ENCODE measurements around the gene CHURC1. TPM values are rescaled to one million over a fixed set of nuclear protein-coding genes. Genes with fewer than 3 reads are reported as not detected.
"Not testable (repeated sequence)": the region's sequence is repeated elsewhere in the genome, so short reads cannot be mapped to it uniquely, and the experiment has no call there.

Gene CHURC1
- total RNA-seq, 2 experiments from 2014 or later: 65.2 to 82.9 TPM

- Mint-ChIP-seq H3K27me3 (peaks cover 67% of the 10 kb centered on the region), H3K9me3 (no peaks in the 10 kb centered on the region), H3K27ac (no peak within 1 kb of the TSS), H3K36me3 (ENCODE audit: low read depth) (no peaks in the 10 kb centered on the region), H3K4me1 (peaks cover 16% of the 10 kb centered on the region), H3K4me3 (peak within 1 kb of the TSS; percentile 79)
- DNase-seq: peak; percentile 56
- ChIA-PET CTCF (interaction anchor here (1.0 to 5.5 kb wide), 4 partner anchors 11 to 102 kb away, joined by 3 to 36 read pairs (median 4); no protein-coding TSS in a partner anchor), POLR2A (no interaction called here)
Observed at GRCh38 chr14:64879635-64880220, 34.5 kb upstream of the CHURC1 start, which contains the start of gene SPTB. TSS of gene SPTB (minus strand) at chr14:64879907. CDS start at chr14:64823094, 56,813 bp downstream.

GRCh38 chr14:64880221-64881121 is 33.8 kb upstream of the CHURC1 start:
- Mint-ChIP-seq H3K36me3 (ENCODE audit: low read depth) (no peaks in the 10 kb centered on the region), H3K27ac (no peak overlapping the region), H3K9me3 (no peaks in the 10 kb centered on the region), H3K4me1 (peaks cover 16% of the 10 kb centered on the region), H3K27me3 (peaks cover 68% of the 10 kb centered on the region), H3K4me3 (peak overlapping the region; percentile 79)
- POLR2A ChIA-PET: no interaction called here
- DNase-seq: peak; percentile 66
- CTCF ChIA-PET: interaction anchor here (1.0 to 5.5 kb wide), 5 partner anchors 11 to 103 kb away, joined by 3 to 36 read pairs (median 5); no protein-coding TSS in a partner anchor

GRCh38 chr14:64885559-64885958 is 28.7 kb upstream of the CHURC1 start:
- H3K36me3 Mint-ChIP-seq (ENCODE audit: low read depth): no peaks in the 10 kb centered on the region
- ChIA-PET POLR2A (no interaction called here), CTCF (no interaction called here)
- H3K4me1 Mint-ChIP-seq: peaks cover 14% of the 10 kb centered on the region
- H3K4me3 Mint-ChIP-seq: no peak overlapping the region
- no peak for DNase-seq
- no peak overlapping the region for H3K27ac Mint-ChIP-seq
- H3K27me3 Mint-ChIP-seq: peaks cover 56% of the 10 kb centered on the region
- H3K9me3 Mint-ChIP-seq: no peaks in the 10 kb centered on the region

GRCh38 chr14:64889352-64889751 is 24.9 kb upstream of the CHURC1 start:
- ChIA-PET CTCF (interaction anchor here (0.6 to 4.8 kb wide), 3 partner anchors 9 to 90 kb away, joined by 3 to 36 read pairs (median 3); partner anchors contain the start of gene SPTB), POLR2A (no interaction called here)
- Mint-ChIP-seq H3K4me1 (no peaks in the 10 kb centered on the region), H3K36me3 (ENCODE audit: low read depth) (no peaks in the 10 kb centered on the region), H3K4me3 (no peak overlapping the region), H3K9me3 (no peaks in the 10 kb centered on the region), H3K27me3 (peaks cover 43% of the 10 kb centered on the region), H3K27ac (no peak overlapping the region)
- no peak for DNase-seq

DNA sequence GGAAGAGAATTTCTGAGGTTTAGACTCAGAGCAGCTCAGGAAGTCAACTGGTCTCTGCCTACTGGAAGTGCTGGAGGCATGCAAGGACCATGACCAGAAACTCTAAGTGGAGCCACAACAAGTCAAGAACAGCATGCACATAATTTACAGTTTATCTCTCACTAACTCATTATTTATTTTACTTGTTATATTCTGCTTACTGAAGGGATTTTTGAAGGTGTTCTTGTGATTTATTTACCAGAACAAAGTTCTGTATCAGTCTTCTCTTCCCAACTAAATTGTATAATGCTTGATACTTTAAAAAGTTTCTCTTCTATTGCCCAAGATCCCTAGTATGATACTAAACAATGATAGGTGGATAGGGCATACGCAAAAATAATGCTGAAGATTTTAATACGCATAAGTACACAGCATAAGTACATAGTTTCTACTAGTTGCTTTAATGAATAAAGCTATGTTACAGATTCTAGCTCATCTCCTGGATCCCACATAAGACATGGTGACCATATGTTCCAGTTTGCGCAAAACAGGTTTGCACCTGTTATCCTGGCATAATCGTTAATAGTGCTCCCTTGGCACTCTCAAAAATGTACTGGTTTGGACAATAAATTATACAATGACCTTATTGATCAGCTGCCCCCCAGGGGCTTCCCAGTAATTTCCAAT is 22.9 kb upstream of the CHURC1 start:
- Mint-ChIP-seq H3K27ac (no peak overlapping the region), H3K36me3 (ENCODE audit: low read depth) (no peaks in the 10 kb centered on the region), H3K27me3 (peaks cover 30% of the 10 kb centered on the region), H3K4me3 (no peak overlapping the region), H3K9me3 (no peaks in the 10 kb centered on the region), H3K4me1 (no peaks in the 10 kb centered on the region)
- ChIA-PET CTCF (interaction anchor here (0.6 to 4.8 kb wide), 22 partner anchors 11 to 602 kb away, joined by 3 to 36 read pairs (median 4); partner anchors contain the start of gene SPTB), POLR2A (interaction anchor here (0.5 to 0.6 kb wide), 3 partner anchors 9 to 15 kb away, joined by 3 to 4 read pairs (median 3); no protein-coding TSS in a partner anchor)
- no peak for DNase-seq

DNA sequence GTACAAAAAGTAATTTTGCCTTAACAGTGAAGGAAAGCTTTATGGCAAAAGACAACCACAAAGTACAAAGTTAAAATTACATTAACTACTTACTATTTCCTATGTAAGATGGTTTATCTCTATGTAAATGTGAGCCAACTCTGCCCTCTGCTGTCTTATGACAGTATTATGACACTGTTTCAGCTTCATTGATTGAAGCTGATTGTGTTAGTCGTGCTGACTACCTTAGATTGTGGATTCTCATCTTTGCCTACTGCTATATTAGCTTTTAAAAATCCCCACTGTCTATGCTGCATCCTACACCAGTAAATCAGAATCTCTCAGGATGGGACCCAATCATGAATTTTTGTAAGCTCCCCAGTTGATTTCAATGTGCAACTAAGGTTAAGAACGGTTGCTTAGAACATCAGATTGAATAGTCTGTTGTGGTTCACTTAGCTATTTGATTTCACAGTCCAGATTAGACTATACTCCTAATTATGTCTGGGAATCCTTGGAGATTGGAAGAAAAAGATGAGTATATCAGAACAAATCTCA is 22.3 kb upstream of the CHURC1 start:
- Mint-ChIP-seq H3K4me3 (no peak overlapping the region), H3K27ac (no peak overlapping the region), H3K36me3 (ENCODE audit: low read depth) (no peaks in the 10 kb centered on the region), H3K4me1 (no peaks in the 10 kb centered on the region), H3K27me3 (peaks cover 29% of the 10 kb centered on the region), H3K9me3 (no peaks in the 10 kb centered on the region)
- POLR2A ChIA-PET: interaction anchor here (0.5 to 0.6 kb wide), 2 partner anchors 9 to 15 kb away, joined by 3 to 4 read pairs; no protein-coding TSS in a partner anchor
- peak; percentile 70 for DNase-seq
- CTCF ChIA-PET: interaction anchor here (0.7 to 4.8 kb wide), 25 partner anchors 11 to 241 kb away, joined by 3 to 36 read pairs (median 4); partner anchors contain the start of gene SPTB

- DNase-seq: no peak
- ChIA-PET POLR2A (interaction anchor here (0.7 kb wide), 1 partner anchor 103 kb away, joined by 5 read pairs; no protein-coding TSS in a partner anchor), CTCF (interaction anchor here (0.6 to 1.1 kb wide), 2 partner anchors 11 to 21 kb away, joined by 3 read pairs; no protein-coding TSS in a partner anchor)
- Mint-ChIP-seq H3K36me3 (ENCODE audit: low read depth) (no peaks in the 10 kb centered on the region), H3K9me3 (no peaks in the 10 kb centered on the region), H3K4me3 (no peak overlapping the region), H3K4me1 (no peaks in the 10 kb centered on the region), H3K27me3 (peaks cover 31% of the 10 kb centered on the region), H3K27ac (no peak overlapping the region)
Observed at GRCh38 chr14:64899958-64900357, 14.3 kb upstream of the CHURC1 start.

GRCh38 chr14:64906022-64906421 is 8.2 kb upstream of the CHURC1 start:
- Mint-ChIP-seq H3K4me1 (no peaks in the 10 kb centered on the region), H3K36me3 (ENCODE audit: low read depth) (no peaks in the 10 kb centered on the region), H3K4me3 (no peak overlapping the region), H3K27ac (no peak overlapping the region), H3K9me3 (no peaks in the 10 kb centered on the region), H3K27me3 (peaks cover 23% of the 10 kb centered on the region)
- ChIA-PET POLR2A (interaction anchor here (0.6 kb wide), 1 partner anchor 518 kb away, joined by 4 read pairs; the partner anchor contains the start of gene MTHFD1), CTCF (no interaction called here)
- DNase-seq: no peak

DNA sequence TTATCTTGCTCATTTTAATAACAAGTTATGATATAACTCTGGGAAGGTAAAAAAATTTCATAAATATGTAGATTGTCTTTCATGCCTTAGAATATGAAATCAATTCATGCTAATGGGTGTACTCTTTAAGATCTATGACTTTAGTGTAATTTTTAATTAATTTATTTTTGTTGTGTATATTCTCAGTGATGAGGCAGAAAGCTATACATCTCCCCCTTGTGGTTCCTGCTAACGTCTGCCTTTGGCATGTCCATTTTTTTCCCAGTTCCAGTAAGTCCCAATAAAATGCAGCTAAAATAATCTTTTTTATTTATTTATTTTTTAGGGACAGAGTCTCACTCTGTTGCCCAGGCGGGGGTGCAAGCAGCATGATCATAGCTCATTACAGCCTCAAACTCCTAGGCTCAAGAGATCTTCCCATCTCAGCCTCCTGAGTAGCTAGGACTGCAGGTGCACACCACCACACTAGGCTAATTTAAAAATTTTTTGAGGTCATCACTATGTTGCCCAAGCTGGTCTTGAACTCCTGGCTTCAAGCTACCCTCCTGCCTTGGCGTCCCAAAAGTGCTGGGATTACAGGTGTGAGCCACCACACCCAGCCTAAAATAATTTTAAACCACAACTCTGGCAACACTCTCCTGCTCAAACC is 3.3 kb upstream of the CHURC1 start:
- Mint-ChIP-seq H3K9me3 (no peaks in the 10 kb centered on the region), H3K36me3 (ENCODE audit: low read depth) (peaks cover 11% of the 10 kb centered on the region), H3K4me3 (no peak overlapping the region), H3K4me1 (peaks cover 23% of the 10 kb centered on the region), H3K27ac (no peak overlapping the region), H3K27me3 (peaks cover 15% of the 10 kb centered on the region)
- DNase-seq: no peak
- CTCF ChIA-PET: interaction anchor here (0.5 to 2.1 kb wide), 5 partner anchors 11 to 516 kb away, joined by 3 to 6 read pairs (median 3); no protein-coding TSS in a partner anchor
- POLR2A ChIA-PET: interaction anchor here (0.6 kb wide), 1 partner anchor 1322 kb away, joined by 13 read pairs; no protein-coding TSS in a partner anchor

- peaks cover 11% of the 10 kb centered on the region for H3K27me3 Mint-ChIP-seq
- POLR2A ChIA-PET: no interaction called here
- peaks cover 18% of the 10 kb centered on the region for H3K36me3 Mint-ChIP-seq (ENCODE audit: low read depth)
- H3K4me3 Mint-ChIP-seq: no peak overlapping the region
- no peak overlapping the region for H3K27ac Mint-ChIP-seq
- DNase-seq: no peak
- CTCF ChIA-PET: interaction anchor here (2.1 kb wide), 1 partner anchor 24 kb away, joined by 6 read pairs; no protein-coding TSS in a partner anchor
- peaks cover 30% of the 10 kb centered on the region for H3K4me1 Mint-ChIP-seq
- H3K9me3 Mint-ChIP-seq: no peaks in the 10 kb centered on the region
Observed at GRCh38 chr14:64912261-64912660, 2.0 kb upstream of the CHURC1 start.

- H3K27ac Mint-ChIP-seq: peak overlapping the region; percentile 93
- POLR2A ChIA-PET, CTCF ChIA-PET, H3K9me3 Mint-ChIP-seq, DNase-seq, H3K27me3 Mint-ChIP-seq: not testable (repeated sequence)
- peak overlapping the region; percentile 87 for H3K4me3 Mint-ChIP-seq
- H3K4me1 Mint-ChIP-seq: peaks cover 41% of the 10 kb centered on the region
- H3K36me3 Mint-ChIP-seq (ENCODE audit: low read depth): peaks cover 28% of the 10 kb centered on the region
Observed at GRCh38 chr14:64913477-64913876, 778 bp upstream of the CHURC1 start.
